GM19395 (cell line): ENCODE measurements around the gene TXN2.
"Not testable (repeated sequence)": the region's sequence is repeated elsewhere in the genome, so short reads cannot be mapped to it uniquely, and the experiment has no call there.

Experiments used
- ATAC-seq: cut with Tn5 transposase; IDR thresholded peaks from one replicate; pipeline ENCODE4 v1.9.1; 2021; ENCODE audit warnings: mild to moderate bottlenecking, moderate library complexity; ENCODE audit not compliant: unreplicated experiment

The TXN2 gene

GRCh38 chr22:36481393-36482168 lies at the start of gene TXN2:
TSS of gene TXN2 (minus strand) at chr22:36481640. CDS start at chr22:36480837, 803 bp downstream.
- ATAC-seq = peak; percentile 86

- peak; percentile 93 for ATAC-seq
These were observed 47.6 kb upstream of the TXN2 start, which contains the start of gene EIF3D for GRCh38 chr22:36528795-36529751. TSS of gene EIF3D (minus strand) at chr22:36529166. CDS start at chr22:36526121, 3,045 bp downstream.

GRCh38 chr22:36528341-36528740 lies 46.9 kb upstream of the TXN2 start:
- no peak for ATAC-seq

GRCh38 chr22:36522662-36523061 lies 41.2 kb upstream of the TXN2 start:
- no peak for ATAC-seq

- ATAC-seq = no peak
These were observed 39.0 kb upstream of the TXN2 start for GRCh38 chr22:36520423-36520822.

- not testable (repeated sequence) for ATAC-seq
These were observed 38.5 kb upstream of the TXN2 start for GRCh38 chr22:36519906-36520305.

- ATAC-seq = no peak
These were observed 33.3 kb upstream of the TXN2 start for GRCh38 chr22:36514766-36515165.

GRCh38 chr22:36512991-36513390 lies 31.6 kb upstream of the TXN2 start:
- no peak for ATAC-seq

GRCh38 chr22:36512333-36512732 lies 30.9 kb upstream of the TXN2 start:
- no peak for ATAC-seq

- no peak for ATAC-seq
These were observed 29.8 kb upstream of the TXN2 start for GRCh38 chr22:36510966-36511881.

GRCh38 chr22:36510384-36510783 lies 28.9 kb upstream of the TXN2 start:
- no peak for ATAC-seq

GRCh38 chr22:36507518-36508010 lies 26.1 kb upstream of the TXN2 start:
- no peak for ATAC-seq

- ATAC-seq = peak; percentile 68
These were observed 25.4 kb upstream of the TXN2 start, which contains the start of gene FOXRED2 for GRCh38 chr22:36506637-36507517. TSS of gene FOXRED2 (minus strand) at chr22:36507040. CDS start at chr22:36506422, 618 bp downstream.

GRCh38 chr22:36505998-36506635 lies 24.7 kb upstream of the TXN2 start:
- no peak for ATAC-seq

- no peak for ATAC-seq
These were observed 16.6 kb upstream of the TXN2 start for GRCh38 chr22:36497910-36498665.

- ATAC-seq = peak; percentile 77
These were observed 12.3 kb upstream of the TXN2 start for GRCh38 chr22:36493690-36494110.

- no peak for ATAC-seq
These were observed 10.7 kb upstream of the TXN2 start for GRCh38 chr22:36492109-36492508.

- ATAC-seq = no peak
These were observed 9.7 kb upstream of the TXN2 start for GRCh38 chr22:36491155-36491554.
